Colon (tissue), 2 donors: ENCODE data around the gene FAM20C.
"Not testable (repeated sequence)": the region's sequence is repeated elsewhere in the genome, so short reads cannot be mapped to it uniquely, and the experiment has no call there.

ENCODE experiments used
- FAIRE-seq: peaks from 2 replicates; lab custom pipeline; 2012; peaks lifted over from hg19 to GRCh38; lab: Jason Lieb, UNC
- donor health status: control.
- donor health status: control.

The FAM20C gene

DNA sequence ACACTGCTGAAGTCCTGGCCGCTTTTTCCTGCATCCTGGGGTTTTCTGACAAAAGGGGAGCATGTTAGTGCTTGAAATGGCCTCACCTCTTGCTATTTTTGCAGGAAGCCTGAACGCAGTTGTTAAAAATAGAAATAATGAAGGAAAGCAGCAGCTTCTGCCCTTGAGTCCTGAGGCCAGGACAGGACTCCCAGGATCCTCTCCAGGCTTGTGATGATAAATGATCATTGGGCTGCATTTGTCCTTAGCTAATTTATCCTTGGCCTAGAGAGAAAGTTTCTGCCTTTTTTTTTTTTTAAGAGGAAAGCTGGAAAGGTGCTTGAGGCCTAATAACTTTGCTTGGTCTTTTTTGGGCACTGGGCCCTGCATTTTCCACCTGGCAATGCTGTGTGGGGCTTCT lies 17.7 kb upstream of the FAM20C start:
- FAIRE-seq: no peak

DNA sequence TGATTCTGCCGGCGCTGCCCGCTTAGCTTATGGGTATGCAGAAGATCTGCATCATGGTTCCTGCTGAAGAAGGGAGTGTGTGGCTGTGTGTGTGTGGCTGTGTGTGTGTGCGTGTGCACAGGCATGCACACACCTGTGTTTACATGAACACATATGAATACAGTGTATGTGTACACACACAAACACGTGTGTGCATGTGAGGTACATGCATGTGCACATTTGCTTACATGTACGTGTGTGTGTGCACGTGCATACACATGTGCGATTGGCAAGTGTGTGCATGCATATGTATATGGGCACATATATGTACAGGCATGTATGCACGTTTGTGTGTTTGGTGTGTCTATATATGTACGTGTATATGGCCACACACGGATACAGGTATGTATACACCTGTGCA lies 16.4 kb upstream of the FAM20C start:
- FAIRE-seq: no peak

GRCh38 chr7:176381-176780 lies 16.0 kb upstream of the FAM20C start:
- no peak for FAIRE-seq

- no peak for FAIRE-seq
Observed at GRCh38 chr7:176786-177459, 15.4 kb upstream of the FAM20C start.

DNA sequence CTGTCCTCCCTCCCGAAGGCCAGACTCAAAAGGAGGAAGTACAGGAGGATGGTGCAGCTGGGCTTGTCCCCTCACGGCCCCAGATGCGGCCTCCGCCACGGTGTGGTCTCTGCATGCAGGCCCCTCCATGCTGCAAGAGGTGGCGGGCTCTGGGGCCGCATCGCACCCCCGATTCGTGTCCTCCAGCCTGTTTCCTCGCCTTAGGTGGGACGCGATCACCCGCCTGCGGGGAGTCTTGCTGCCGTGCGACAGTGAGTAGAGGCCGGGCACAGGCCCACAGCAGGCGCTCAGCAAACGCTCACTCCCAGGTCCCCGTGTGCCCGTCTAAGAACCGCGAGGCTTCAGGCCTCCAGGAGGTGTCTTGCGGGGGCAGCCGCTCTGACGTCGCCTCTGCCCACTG lies 13.9 kb upstream of the FAM20C start:
- FAIRE-seq: no peak

- no peak for FAIRE-seq
Observed at GRCh38 chr7:179209-179681, 13.1 kb upstream of the FAM20C start.

DNA sequence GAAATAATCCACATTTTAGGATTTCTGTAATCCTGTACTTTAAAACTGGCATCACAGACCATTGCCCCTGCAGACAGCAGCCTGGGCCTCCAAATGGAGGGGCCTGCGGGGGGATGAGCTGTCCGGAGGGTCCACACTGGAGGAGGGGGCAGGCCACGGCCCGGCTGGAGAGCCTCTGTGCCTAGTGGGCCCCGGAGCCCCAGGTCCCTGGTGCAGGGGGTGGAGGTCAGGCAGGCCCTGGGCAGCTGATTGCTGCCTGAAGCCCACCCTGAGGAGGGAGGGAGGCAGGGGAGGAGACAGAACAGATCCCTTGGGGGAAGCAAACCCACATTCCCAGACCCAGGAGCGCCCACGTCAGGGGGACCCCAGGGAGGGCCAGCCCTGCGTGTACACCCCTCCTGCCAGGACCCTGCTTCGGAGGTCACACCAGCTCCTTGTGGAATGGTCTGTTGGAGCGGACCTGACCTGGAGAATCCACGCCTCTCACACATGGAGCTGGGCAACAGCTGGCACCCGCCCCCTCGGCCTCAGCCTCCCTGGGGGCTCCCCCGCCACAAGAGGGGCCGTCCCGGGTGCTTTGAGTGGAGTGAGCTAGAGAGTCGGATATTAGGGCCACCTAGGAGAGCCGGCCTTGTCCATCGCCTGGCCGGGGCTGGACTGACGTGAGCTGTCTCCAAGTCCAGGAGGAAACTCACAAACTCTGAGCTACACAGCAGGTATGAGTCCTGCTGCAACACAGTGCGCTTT lies 12.2 kb upstream of the FAM20C start:
- FAIRE-seq: no peak

DNA sequence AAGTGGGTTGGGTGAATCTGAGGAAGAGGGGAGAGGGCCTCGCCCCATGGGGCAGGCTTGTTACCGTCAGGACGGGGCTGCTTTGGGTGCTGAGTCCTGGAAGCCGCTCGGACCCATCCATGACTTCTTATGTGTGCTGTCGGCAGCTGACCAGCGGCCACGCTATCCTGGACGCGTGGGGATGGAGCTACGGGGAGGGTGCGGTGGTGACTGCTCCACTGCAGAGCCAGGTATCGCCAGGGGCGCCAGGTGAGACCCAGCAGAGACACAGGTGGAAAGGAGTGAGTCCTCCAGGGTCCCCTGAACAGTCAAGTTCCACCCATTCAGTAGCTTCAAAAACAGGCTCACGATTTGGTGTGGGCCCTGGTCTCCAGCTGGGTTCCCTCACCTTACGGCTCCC lies 10.6 kb upstream of the FAM20C start:
- FAIRE-seq: no peak

- not testable (repeated sequence) for FAIRE-seq
Observed at GRCh38 chr7:182502-182901, 9.9 kb upstream of the FAM20C start.

GRCh38 chr7:183496-184292 lies 8.7 kb upstream of the FAM20C start:
- no peak for FAIRE-seq

GRCh38 chr7:184294-185264 lies 7.8 kb upstream of the FAM20C start:
- FAIRE-seq: no peak

GRCh38 chr7:186516-187113 lies 5.8 kb upstream of the FAM20C start:
- FAIRE-seq: no peak

GRCh38 chr7:187227-187927 lies 5.0 kb upstream of the FAM20C start:
- FAIRE-seq: no peak

DNA sequence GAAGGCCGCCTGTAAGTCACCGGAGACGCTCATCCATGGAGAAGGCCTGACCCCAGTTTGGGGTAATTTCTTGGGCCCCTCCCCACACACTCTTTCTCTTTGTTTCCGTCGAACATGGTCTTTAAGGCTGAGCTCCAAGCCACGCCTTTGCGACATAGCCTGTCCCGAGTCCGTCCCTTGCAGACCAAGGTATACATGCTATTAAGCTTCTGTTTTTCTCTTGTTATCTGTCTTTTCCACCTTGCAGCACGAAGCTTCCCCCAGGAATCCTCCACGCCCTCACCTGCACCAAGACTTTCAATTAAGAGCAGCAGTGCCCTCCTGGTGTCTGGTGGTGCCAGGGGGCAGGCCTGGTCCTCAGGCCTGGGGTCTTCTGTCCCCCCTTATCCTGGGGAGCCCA lies 4.2 kb upstream of the FAM20C start:
- no peak for FAIRE-seq

GRCh38 chr7:188727-189500 lies 3.5 kb upstream of the FAM20C start:
- no peak for FAIRE-seq

GRCh38 chr7:189719-190118 lies 2.7 kb upstream of the FAM20C start:
- FAIRE-seq: no peak

- no peak for FAIRE-seq
Observed at GRCh38 chr7:190196-190595, 2.2 kb upstream of the FAM20C start.

- no peak for FAIRE-seq
Observed at GRCh38 chr7:191105-191980, 1.0 kb upstream of the FAM20C start.
